ENCODE results near the gene PAX8. TPM values are rescaled to one million over a fixed set of nuclear protein-coding genes. Genes with fewer than 3 reads are reported as not detected.
"Not testable (repeated sequence)": the region's sequence is repeated elsewhere in the genome, so short reads cannot be mapped to it uniquely, and the experiment has no call there.

Gene PAX8
- total RNA-seq, 1 donor from 2014 or later = 0.60 TPM

GRCh38 chr2:113245276-113245711, 33.4 kb downstream of the PAX8 start:
- ATAC-seq = no peak
- no peak for DNase-seq (ENCODE audit: missing footprints)
- intact Hi-C loops (cut with DNase I) = no loop called here

- ATAC-seq (no peak), DNase-seq (ENCODE audit: missing footprints) (no peak)
- intact Hi-C loops (cut with DNase I) = no loop called here
These were observed 36.4 kb downstream of the PAX8 start for GRCh38 chr2:113242327-113242726.

GRCh38 chr2:113240915-113241911, 37.5 kb downstream of the PAX8 start:
- DNase-seq (ENCODE audit: missing footprints) (peak; percentile 75), ATAC-seq (peak; percentile 84)
- intact Hi-C loops (cut with DNase I) = no loop called here

GRCh38 chr2:113240150-113240914, 38.4 kb downstream of the PAX8 start:
- intact Hi-C loops (cut with DNase I) = no loop called here
- DNase-seq (ENCODE audit: missing footprints) (peak; percentile 95), ATAC-seq (peak; percentile 79)

GRCh38 chr2:113238871-113239839, 39.6 kb downstream of the PAX8 start:
- ATAC-seq (no peak), DNase-seq (ENCODE audit: missing footprints) (no peak)
- intact Hi-C loops (cut with DNase I) = no loop called here

DNA sequence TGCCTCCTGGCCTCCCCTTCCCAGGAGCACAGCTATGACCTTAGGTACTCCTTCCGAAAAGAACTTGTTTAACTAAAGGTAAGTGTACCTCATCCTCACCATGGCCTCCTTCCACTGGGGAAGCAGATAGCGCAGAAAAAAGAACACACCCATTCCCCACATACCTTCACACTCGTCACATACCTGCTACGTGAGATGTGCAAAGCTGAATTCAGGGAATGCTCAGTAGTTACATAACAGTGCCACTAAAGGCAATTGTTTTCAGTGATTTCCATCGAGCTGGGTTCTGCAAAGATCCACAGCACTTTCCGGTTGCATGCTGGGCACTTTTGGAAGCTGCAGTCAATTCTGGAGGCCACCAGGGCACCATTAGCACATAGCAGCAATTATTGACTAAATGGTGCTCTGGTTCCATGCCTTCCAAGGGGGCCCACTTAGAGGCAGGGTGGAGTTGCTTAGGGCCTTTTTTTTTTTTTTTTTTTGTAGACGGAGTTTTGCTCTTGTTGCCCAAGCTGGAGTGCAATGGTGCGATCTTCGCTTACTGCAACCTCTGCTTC, 41.0 kb downstream of the PAX8 start:
- intact Hi-C loops (cut with DNase I) = no loop called here
- no peak for DNase-seq (ENCODE audit: missing footprints)
- no peak for ATAC-seq

DNA sequence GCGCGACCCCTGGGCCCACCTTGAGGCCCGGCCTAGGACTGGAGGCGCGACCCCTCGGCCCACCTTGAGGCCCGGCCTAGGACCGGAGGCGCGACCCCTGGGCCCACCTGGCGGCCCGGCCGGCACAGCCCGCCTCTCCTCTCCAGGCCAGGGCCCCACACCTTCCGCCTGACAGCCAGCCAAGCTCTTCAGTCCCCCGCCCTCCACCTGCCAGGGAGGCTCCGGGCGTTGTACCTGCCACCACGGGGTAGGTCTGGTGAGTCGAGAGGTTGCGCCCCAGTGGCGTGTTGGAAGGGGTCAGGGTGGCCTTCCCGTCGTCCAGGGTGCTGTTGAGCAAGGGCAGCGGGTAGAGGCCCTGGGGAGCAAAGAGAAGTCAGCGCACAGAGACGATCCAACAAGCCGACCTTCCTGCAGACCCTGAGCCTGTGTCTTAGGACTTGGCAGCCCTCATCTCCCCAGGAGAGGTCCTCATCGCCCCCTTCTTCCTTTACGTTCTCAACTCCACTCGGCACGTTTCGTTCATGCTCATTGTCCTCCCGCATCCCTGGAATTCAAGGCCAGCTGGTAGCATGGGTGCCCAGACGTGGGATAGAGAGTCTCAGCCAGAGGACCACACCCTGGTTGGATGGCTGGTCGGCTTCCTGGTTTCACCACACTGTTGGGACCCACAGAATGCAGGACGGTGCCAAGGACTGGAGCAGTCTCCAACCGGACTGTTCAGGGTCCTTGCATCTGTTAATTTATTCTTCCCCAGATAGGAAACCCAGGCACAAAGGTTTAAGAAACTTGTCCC, 42.2 kb downstream of the PAX8 start:
- ATAC-seq (no peak), DNase-seq (ENCODE audit: missing footprints) (no peak)
- intact Hi-C loops (cut with DNase I) = no loop called here

DNA sequence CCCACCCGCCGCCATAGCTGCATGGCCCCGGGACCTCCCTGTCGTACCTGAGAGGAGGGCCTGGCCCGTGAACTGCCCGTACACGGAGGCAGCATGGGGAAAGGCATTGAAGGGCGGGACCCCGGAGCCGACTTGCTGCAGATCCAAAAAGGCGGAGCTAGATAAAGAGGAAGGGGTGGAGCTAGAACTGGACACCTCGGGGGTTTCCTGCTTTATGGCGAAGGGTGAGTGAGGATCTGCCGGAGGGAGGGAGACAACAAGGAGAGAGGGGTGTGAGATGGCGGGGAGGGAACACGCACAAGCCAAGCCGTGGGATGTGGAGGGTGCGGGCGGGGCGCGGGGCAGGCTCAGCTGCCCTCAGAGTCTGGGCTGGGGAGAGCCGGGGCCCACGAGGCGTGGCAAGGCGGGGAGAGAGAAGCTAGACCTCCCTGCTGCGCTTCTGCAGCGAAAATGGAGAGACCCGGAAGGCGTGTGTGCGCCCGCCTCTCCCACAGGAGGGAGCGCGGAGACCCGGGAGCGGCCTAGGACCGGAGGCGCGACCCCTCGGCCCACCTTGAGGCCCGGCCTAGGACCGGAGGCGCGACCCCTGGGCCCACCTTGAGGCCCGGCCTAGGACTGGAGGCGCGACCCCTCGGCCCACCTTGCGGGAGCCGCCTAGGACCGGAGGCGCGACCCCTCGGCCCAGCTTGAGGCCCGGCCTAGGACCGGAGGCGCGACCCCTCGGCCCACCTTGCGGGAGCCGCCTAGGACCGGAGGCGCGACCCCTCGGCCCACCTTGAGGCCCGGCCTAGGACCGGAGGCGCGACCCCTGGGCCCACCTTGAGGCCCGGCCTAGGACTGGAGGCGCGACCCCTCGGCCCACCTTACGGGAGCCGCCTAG, 43.1 kb downstream of the PAX8 start:
- intact Hi-C loops (cut with DNase I); DNase-seq (ENCODE audit: missing footprints): not testable (repeated sequence)
- ATAC-seq = peak; percentile 44

DNA sequence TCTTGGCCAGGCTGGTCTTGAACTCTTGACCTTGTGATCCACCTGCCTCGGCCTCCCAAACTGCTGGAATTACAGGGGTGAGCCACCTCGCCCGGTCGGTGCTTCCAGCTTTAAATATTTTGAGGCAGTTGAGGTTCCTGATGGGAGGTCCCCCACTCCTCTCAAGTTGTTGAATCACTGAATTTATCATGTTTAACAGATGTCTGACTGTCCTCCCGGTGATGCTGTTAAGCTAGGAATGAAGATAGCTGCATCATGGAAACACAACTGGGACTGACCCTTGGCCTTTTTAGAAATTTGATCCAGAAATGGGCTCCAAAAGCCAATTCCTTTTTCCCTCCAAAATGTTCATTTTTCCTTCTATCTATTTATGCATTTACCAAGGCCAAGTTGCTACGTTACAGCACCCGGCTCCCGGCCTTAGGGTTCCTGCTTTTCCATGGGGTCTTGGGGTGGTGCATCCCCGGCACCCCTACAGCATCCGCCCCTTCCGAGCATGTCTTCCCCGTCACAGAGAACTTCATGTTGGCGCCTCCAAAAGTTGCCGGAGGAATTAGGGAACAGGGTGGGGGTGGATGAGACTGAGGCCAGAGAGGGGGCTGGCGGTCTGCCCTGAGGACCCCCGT, 43.9 kb downstream of the PAX8 start:
- DNase-seq (ENCODE audit: missing footprints) (no peak), ATAC-seq (no peak)
- intact Hi-C loops (cut with DNase I) = no loop called here

DNA sequence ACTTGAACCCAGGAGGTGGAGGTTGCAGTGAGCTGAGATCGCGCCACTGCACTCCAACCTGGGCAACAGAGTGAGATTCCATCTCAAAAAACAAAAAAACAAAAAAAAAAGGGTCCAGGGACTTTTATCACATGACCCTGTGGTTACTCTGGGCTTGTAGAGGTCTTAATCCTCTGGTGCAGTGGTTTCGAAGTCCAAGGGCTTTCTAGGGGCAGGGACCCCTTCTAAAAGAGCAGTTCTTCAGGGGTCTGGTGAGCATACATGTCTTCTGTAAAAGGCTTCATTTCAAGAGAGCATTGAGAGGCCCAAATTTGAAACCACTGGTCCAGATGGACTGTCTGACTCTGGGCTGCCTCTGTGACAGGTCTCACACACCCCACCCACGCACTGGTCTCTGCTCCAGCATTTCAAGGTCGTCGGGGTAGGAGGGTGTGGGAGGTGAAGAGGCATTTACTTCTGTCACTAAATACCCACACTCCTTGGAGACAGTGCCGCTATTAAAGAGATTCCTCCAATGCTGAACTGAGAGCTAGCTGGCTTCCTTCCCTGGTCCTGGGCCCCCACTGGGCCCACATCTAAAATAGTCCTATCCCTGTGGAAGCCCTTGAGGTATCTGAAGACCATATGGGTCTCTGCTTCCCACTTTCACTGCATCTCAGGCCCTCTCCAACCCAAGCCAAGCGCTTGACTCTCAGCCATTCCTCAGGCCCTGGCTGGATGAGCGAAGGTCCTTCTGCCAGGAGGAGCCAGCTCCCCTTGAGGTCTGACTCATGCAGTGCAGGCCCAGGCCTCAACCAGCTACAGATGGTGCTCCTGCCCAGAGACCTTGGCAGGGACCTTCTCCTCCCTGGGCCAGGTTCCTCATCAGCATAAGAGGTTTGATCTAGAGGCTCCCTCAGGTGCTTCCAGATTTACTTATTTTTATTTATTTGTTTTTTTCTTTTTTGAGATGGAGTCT, 44.8 kb downstream of the PAX8 start:
- DNase-seq (ENCODE audit: missing footprints) = no peak
- no peak for ATAC-seq
- intact Hi-C loops (cut with DNase I) = no loop called here

GRCh38 chr2:113232740-113233139, 46.0 kb downstream of the PAX8 start:
- DNase-seq (ENCODE audit: missing footprints) (no peak), ATAC-seq (no peak)
- intact Hi-C loops (cut with DNase I) = no loop called here

- no peak for ATAC-seq
- intact Hi-C loops (cut with DNase I) = no loop called here
- DNase-seq (ENCODE audit: missing footprints) = no peak
These were observed 46.6 kb downstream of the PAX8 start for GRCh38 chr2:113232123-113232522.

DNA sequence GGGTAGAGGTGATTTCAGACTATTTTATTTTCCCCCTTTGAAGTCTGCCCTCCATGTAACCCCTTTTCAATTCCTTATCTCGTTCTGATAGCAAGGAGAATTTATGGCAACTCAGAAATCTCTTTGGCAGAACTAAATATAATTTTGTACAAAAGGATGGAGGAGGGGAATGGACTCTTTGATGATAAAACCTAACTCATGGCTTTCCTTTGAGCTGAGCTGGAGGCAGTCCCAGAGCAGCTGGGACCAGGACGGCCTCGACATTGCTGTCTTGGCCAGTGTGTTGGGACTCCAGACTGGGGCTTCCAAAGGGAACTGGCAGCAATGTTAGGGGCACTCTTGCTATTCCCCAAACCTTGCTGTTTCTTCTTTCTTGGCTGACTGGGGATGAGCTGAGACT, 47.7 kb downstream of the PAX8 start:
- intact Hi-C loops (cut with DNase I) = no loop called here
- DNase-seq (ENCODE audit: missing footprints) (no peak), ATAC-seq (peak; percentile 41)

DNA sequence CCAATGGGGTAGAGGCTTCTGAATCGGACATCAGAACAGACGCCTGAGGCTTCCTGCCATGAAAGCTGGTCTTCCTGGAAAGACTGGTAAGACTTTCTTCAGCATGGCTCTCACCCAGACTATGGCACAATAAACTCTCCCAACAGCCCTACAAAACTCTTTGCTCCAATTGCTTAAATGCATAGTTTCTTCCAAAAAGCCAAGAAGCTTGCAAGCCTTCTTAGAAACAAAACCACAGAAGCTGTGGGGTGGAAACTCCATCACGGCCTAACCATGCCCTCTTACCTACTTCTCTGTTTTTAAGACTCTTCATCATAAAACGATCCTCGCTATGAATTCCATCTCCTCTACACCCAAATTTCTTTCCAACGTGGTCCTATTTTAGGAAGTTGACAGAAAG, 48.2 kb downstream of the PAX8 start:
- no peak for ATAC-seq
- intact Hi-C loops (cut with DNase I) = no loop called here
- DNase-seq (ENCODE audit: missing footprints) = no peak

DNA sequence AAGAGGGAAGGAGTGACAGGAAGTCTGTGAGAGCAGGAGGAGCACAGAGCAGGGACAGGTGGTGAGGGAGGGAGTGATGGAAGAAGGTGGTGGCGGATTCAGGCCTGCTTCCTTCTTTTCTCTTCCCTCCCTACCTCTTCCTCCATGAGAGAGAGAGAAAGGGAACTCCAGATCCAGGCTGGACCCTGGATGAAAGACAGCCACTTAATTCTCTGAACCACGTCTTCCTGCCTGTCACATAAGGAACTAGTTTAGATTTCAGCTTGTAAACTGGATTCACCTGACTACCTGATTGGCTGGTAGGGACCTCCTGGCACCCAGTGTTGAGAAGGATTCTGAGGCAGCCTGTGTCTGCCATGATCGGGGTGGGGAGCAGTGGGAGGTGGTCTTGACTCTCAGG, 48.9 kb downstream of the PAX8 start:
- no peak for ATAC-seq
- DNase-seq (ENCODE audit: missing footprints) = no peak
- intact Hi-C loops (cut with DNase I) = no loop called here
